K562 (cell line): ENCODE data around the gene TRIM33. TPM values are rescaled to one million over a fixed set of nuclear protein-coding genes. Genes with fewer than 3 reads are reported as not detected.

Source experiments
- ATF1 ChIP-seq, 2 experiments: fragments of 450-650 bp in 1 of 2; IDR thresholded peaks; 2 replicates each; pipeline ENCODE4 v1.6.1; 2016; ENCODE audit warnings: missing compliant biosample characterization in 1 of 2, missing genetic modification characterization in 1 of 2
- CBX3 ChIP-seq, 2 experiments: IDR thresholded peaks; 1 replicate in 1 of 2; 2 replicates in 1 of 2; pipeline ENCODE4 v1.6.1; 2012; ENCODE audit warnings: inconsistent platforms in 2 of 2, low read length in 2 of 2, borderline replicate concordance in 1 of 2, control low read depth in 1 of 2
- MYNN ChIP-seq, 2 experiments: sonication (generic); formaldehyde crosslinking in 1 of 2; IDR thresholded peaks; 2 replicates each; pipeline versions ENCODE4 v1.5.0 to v1.6.1; 2016 to 2020; ENCODE audit warnings: antibody characterized with exemption in 1 of 2, missing genetic modification reagents in 1 of 2
- NFATC3 ChIP-seq: fragments of 450-650 bp; IDR thresholded peaks from 2 replicates; pipeline ENCODE4 v1.6.1; 2017; ENCODE audit warnings: mild to moderate bottlenecking
- RBM15 ChIP-seq: fragments of 200-400 bp; formaldehyde crosslinking; IDR thresholded peaks from 2 replicates; pipeline ENCODE4 v1.6.1; 2018; ENCODE audit warnings: mild to moderate bottlenecking, low read length, moderate library complexity; ENCODE audit not compliant: insufficient read depth
- RFX5 ChIP-seq: IDR thresholded peaks from 2 replicates; pipeline ENCODE4 v1.6.1; 2011; ENCODE audit warnings: low read depth, mild to moderate bottlenecking, improper control_type of control experiment, low read length
- TBP ChIP-seq: optimal IDR thresholded peaks from 2 replicates; pipeline ENCODE3; 2011; ENCODE audit warnings: low read depth, low read length, improper control_type of control experiment
- ZNF124 ChIP-seq: sonication (generic); formaldehyde crosslinking; IDR thresholded peaks from 2 replicates; pipeline ENCODE4 v1.8.1; 2022; ENCODE audit warnings: missing genetic modification reagents
- ZNF24 ChIP-seq: fragments of 450-650 bp; IDR thresholded peaks from 2 replicates; pipeline ENCODE4 v1.6.1; 2016
- polyA plus RNA-seq, 8 experiments: library from polyadenylated mRNA; depleted of rRNA in 4 of 8; stranded (reverse) in 5 of 8; unstranded in 3 of 8; fragments of >200 nt; fragmentation: Nextera tagmentation in 2 of 8; fragmentation: Illumina TruSeq in 1 of 8; extraction: Ambion mirVana in 2 of 8; extraction: Trizol in 1 of 8; gene quantifications; 2 replicates each; pipeline versions ENCODE4 v1.2.1 to v1.2.3, GENCODE V29; 2011 to 2014; ENCODE audit warnings: inconsistent platforms in 1 of 8, missing spikeins in 1 of 8
- total RNA-seq, 7 experiments: library from RNA; depleted of rRNA in 6 of 7; stranded (reverse); fragments of >200 nt in 6 of 7; fragmentation: Illumina TruSeq in 2 of 7; extraction: Trizol in 2 of 7; gene quantifications; 2 replicates each; pipeline versions ENCODE4 v1.2.1 to v1.2.3, GENCODE V29; 2011 to 2021; ENCODE audit warnings: low replicate concordance in 1 of 7
- TF ChIP-seq, protein P1 (sequence below): IDR thresholded peaks from 2 replicates; pipeline ENCODE4 v1.6.1; 2012; ENCODE audit warnings: low read depth, low read length, improper control_type of control experiment, borderline replicate concordance
- TF ChIP-seq, protein P2 (sequence below): fragments of 450-650 bp; formaldehyde crosslinking; IDR thresholded peaks from 2 replicates; pipeline ENCODE4 v1.4.0; 2020; ENCODE audit warnings: mild to moderate bottlenecking, moderate library complexity
- TF ChIP-seq, protein P3 (sequence below): fragments of 200-800 bp; sonication (Bioruptor generic); IDR thresholded peaks from 2 replicates; pipeline ENCODE4 v1.6.1; 2016; ENCODE audit warnings: missing genetic modification characterization, missing compliant biosample characterization
- TF ChIP-seq, protein P4 (sequence below): fragments of 450-650 bp; IDR thresholded peaks from 2 replicates; pipeline ENCODE4 v1.6.1; 2018; ENCODE audit not compliant: partially characterized antibody
- TF ChIP-seq, protein P5 (sequence below), 2 experiments: fragments of 450-650 bp in 1 of 2; sonication (generic) in 1 of 2; formaldehyde crosslinking in 1 of 2; IDR thresholded peaks in 1 of 2; conservative IDR thresholded peaks in 1 of 2; 2 replicates each; pipeline versions ENCODE4 v1.6.1 to v1.8.1; 2016 to 2023; ENCODE audit warnings: mild to moderate bottlenecking in 2 of 2, moderate library complexity in 2 of 2, inconsistent platforms in 1 of 2, missing genetic modification reagents in 1 of 2

Gene TRIM33
- total and polyA plus RNA-seq, 9 of the 15 experiments (the other 6 are each of a cell fraction or from before 2014, with no cell fraction given): 9.3 to 58.4 (median 40.2) TPM

DNA sequence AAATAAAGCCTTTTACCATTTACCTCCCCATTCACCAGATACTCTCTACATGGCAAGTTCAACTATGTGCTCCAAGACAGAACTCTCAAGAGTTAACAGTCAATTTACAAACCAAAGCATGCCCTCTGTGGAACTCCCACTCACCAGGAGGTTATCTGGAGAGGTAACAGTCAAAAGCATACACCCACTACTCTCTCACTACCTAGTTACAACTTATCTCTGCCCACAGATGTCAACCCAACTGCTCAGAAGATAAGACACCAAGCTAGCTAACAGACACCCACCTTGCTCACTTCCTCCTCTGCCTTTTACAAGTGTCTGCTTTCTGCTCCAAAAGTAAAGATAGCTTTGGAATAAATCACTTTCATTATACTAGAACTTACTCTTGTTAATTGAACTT, 131.0 kb downstream of the TRIM33 start (continued):
- TF ChIP-seq ATF1 (CRISPR knock-in tag; IDR thresholded peaks at IDR 0.05) (no peak), ATF1 (tag; IDR thresholded peaks at IDR 0.05) (peak; percentile 78), TBP (no peak), RFX5 (no peak), RBM15 (no peak), ZNF24 (peak; percentile 65; the same call in 1 of the 2 replicates), CBX3 (IDR thresholded peaks at IDR 0.05; ENCODE audit: borderline replicate concordance in 1 of 2, low read length in 2 of 2) (peak in 1 of 2 experiments; percentile 97; a peak in 2 of 3 replicates), MYNN (IDR thresholded peaks at IDR 0.05) (peak; percentile 95), MYNN (CRISPR knock-in tag; IDR thresholded peaks at IDR 0.05) (no peak), ZNF124 (no peak), NFATC3 (peak; percentile 93)
- TF ChIP-seq, protein P1, sequence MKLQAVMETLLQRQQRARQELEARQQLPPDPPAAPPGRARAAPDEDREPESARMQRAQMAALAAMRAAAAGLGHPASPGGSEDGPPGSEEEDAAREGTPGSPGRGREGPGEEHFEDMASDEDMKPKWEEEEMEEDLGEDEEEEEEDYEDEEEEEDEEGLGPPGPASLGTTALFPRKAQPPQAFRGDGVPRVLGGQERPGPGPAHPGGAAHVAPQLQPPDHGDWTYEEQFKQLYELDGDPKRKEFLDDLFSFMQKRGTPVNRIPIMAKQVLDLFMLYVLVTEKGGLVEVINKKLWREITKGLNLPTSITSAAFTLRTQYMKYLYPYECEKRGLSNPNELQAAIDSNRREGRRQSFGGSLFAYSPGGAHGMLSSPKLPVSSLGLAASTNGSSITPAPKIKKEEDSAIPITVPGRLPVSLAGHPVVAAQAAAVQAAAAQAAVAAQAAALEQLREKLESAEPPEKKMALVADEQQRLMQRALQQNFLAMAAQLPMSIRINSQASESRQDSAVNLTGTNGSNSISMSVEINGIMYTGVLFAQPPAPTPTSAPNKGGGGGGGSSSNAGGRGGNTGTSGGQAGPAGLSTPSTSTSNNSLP: peak; percentile 70; the same call in 1 of the 2 replicates
- TF ChIP-seq, protein P2, sequence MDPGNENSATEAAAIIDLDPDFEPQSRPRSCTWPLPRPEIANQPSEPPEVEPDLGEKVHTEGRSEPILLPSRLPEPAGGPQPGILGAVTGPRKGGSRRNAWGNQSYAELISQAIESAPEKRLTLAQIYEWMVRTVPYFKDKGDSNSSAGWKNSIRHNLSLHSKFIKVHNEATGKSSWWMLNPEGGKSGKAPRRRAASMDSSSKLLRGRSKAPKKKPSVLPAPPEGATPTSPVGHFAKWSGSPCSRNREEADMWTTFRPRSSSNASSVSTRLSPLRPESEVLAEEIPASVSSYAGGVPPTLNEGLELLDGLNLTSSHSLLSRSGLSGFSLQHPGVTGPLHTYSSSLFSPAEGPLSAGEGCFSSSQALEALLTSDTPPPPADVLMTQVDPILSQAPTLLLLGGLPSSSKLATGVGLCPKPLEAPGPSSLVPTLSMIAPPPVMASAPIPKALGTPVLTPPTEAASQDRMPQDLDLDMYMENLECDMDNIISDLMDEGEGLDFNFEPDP (CRISPR knock-in tag): no peak
- TF ChIP-seq, protein P3, sequence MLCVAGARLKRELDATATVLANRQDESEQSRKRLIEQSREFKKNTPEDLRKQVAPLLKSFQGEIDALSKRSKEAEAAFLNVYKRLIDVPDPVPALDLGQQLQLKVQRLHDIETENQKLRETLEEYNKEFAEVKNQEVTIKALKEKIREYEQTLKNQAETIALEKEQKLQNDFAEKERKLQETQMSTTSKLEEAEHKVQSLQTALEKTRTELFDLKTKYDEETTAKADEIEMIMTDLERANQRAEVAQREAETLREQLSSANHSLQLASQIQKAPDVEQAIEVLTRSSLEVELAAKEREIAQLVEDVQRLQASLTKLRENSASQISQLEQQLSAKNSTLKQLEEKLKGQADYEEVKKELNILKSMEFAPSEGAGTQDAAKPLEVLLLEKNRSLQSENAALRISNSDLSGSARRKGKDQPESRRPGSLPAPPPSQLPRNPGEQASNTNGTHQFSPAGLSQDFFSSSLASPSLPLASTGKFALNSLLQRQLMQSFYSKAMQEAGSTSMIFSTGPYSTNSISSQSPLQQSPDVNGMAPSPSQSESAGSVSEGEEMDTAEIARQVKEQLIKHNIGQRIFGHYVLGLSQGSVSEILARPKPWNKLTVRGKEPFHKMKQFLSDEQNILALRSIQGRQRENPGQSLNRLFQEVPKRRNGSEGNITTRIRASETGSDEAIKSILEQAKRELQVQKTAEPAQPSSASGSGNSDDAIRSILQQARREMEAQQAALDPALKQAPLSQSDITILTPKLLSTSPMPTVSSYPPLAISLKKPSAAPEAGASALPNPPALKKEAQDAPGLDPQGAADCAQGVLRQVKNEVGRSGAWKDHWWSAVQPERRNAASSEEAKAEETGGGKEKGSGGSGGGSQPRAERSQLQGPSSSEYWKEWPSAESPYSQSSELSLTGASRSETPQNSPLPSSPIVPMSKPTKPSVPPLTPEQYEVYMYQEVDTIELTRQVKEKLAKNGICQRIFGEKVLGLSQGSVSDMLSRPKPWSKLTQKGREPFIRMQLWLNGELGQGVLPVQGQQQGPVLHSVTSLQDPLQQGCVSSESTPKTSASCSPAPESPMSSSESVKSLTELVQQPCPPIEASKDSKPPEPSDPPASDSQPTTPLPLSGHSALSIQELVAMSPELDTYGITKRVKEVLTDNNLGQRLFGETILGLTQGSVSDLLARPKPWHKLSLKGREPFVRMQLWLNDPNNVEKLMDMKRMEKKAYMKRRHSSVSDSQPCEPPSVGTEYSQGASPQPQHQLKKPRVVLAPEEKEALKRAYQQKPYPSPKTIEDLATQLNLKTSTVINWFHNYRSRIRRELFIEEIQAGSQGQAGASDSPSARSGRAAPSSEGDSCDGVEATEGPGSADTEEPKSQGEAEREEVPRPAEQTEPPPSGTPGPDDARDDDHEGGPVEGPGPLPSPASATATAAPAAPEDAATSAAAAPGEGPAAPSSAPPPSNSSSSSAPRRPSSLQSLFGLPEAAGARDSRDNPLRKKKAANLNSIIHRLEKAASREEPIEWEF: peak; percentile 85
- TF ChIP-seq, protein P4, sequence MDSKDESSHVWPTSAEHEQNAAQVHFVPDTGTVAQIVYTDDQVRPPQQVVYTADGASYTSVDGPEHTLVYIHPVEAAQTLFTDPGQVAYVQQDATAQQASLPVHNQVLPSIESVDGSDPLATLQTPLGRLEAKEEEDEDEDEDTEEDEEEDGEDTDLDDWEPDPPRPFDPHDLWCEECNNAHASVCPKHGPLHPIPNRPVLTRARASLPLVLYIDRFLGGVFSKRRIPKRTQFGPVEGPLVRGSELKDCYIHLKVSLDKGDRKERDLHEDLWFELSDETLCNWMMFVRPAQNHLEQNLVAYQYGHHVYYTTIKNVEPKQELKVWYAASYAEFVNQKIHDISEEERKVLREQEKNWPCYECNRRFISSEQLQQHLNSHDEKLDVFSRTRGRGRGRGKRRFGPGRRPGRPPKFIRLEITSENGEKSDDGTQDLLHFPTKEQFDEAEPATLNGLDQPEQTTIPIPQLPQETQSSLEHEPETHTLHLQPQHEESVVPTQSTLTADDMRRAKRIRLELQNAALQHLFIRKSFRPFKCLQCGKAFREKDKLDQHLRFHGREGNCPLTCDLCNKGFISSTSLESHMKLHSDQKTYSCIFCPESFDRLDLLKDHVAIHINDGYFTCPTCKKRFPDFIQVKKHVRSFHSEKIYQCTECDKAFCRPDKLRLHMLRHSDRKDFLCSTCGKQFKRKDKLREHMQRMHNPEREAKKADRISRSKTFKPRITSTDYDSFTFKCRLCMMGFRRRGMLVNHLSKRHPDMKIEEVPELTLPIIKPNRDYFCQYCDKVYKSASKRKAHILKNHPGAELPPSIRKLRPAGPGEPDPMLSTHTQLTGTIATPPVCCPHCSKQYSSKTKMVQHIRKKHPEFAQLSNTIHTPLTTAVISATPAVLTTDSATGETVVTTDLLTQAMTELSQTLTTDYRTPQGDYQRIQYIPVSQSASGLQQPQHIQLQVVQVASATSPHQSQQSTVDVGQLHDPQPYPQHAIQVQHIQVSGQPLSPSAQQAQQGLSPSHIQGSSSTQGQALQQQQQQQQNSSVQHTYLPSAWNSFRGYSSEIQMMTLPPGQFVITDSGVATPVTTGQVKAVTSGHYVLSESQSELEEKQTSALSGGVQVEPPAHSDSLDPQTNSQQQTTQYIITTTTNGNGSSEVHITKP: no peak
- TF ChIP-seq, protein P5, sequence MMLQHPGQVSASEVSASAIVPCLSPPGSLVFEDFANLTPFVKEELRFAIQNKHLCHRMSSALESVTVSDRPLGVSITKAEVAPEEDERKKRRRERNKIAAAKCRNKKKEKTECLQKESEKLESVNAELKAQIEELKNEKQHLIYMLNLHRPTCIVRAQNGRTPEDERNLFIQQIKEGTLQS (IDR thresholded peaks at IDR 0.05): no peak
- TF ChIP-seq, protein P5 (CRISPR knock-in tag; conservative IDR thresholded peaks at IDR 0.05): no peak
